ENCODE measurements around the gene NKD2.
"Not testable (repeated sequence)": the region's sequence is repeated elsewhere in the genome, so short reads cannot be mapped to it uniquely, and the experiment has no call there.

The NKD2 gene

GRCh38 chr5:1000329-1000728 is 8.3 kb upstream of the NKD2 start:
- DNase-seq (ENCODE audit: low spot score) = no peak

GRCh38 chr5:1000831-1001230 is 7.8 kb upstream of the NKD2 start:
- DNase-seq (ENCODE audit: low spot score) = not testable (repeated sequence)

DNA sequence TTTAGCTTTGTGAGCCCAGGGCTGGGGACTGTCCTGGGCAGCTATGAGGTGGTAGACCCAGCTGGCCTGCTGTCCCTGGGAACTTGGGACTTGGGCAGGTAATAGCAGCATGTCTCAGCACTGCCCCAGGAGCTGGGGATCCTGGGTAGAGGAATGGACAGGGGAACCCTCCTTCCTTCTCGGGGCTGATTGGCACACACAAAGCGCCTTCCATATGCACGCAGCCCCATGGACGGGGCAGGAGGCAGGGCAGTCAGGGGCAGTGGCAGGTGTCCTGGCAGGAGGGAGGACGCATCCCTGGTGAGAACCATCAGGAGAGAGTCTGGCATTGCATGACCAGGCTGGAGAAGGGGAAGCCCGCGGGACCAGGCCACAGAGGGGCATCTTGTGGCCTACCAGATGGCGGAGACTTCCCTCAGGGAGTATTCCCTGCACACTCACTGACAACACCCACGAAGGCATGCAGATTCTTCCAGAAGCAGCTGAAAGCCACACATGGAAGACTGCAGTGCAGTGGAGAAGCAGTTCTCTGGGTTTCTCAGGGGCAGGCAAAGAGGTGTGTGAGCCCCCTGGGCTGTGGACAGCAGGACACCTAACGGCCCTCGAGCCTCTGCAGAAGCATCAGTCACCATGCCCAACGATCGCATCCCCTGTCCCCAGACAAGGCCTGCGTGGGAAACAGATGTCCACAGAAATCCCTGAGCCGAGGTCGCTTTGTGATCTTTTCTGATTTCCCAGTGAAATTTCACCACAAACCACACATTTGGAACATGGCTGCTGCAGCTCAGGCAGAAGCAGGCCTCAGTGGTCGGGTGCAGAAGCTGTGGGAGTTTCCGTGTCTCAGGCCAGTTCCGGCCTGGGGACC is 7.0 kb upstream of the NKD2 start:
- DNase-seq (ENCODE audit: low spot score) = no peak

- no peak for DNase-seq (ENCODE audit: low spot score)
These were observed 6.4 kb upstream of the NKD2 start for GRCh38 chr5:1002271-1002546.

- DNase-seq (ENCODE audit: low spot score) = no peak
These were observed 5.8 kb upstream of the NKD2 start for GRCh38 chr5:1002836-1003235.

- DNase-seq (ENCODE audit: low spot score) = no peak
These were observed 5.2 kb upstream of the NKD2 start for GRCh38 chr5:1003296-1003937.

DNA sequence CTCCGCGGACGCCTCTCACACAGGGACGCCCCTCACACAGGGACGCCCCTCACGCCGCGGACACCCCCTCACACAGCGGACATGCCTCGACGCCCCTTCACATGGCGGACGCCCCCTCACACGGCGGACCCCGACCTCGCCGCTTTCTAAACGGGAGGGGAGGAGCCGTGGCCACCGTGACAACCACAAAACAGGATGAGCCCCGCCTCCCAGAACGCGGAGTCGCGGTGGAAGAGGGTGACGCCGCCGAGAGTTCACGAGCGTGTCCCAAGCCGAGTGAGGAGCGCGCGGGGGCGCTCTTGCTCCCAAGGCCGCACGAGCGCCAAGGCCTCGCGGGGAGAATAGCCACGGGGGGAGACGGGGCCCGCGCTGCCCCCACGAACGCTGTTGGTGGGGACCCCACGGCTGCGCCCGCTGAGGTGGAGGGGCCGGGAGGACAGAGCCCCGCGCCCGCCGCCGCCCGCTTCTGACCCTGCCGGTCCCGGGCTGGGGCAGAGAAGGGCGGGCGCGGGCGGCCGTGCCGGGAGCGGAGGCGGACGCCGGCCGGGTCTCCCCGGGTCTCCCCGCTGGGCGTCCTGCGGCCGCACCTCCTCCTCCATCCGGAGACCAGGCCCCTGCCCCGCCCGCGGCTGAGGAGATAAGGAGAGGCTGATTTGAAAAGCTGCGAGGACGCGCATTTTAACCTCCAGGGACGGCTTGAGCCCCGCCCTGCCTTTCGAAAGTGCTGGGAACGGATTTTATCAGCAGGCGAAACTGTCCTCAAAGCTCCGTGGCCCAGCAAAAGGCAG is 3.9 kb upstream of the NKD2 start:
- peak; percentile 62 for DNase-seq (ENCODE audit: low spot score)

GRCh38 chr5:1005249-1005851 is 3.3 kb upstream of the NKD2 start:
- no peak for DNase-seq (ENCODE audit: low spot score)

- no peak for DNase-seq (ENCODE audit: low spot score)
These were observed 2.5 kb upstream of the NKD2 start for GRCh38 chr5:1005904-1006655.

DNA sequence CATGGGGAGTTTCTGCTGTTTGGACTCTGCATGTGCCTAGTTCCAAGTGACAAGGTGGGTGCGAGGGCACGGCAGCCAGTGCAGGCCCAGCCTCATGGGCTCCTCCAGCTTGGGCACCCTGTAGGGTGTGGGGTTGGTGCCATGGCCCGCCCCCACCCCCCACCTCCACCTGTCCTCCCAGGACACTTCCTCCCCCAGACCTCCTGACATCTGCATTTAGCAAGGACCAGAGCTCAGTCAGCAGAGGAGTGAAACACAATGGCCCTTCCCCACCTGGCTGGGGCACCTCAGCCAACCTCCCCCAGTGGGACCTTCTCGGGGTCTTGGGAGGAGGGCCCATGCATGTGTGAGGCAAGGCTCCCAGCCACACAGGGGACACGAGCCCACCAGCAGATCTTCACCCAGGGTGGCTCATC is 1.9 kb upstream of the NKD2 start:
- DNase-seq (ENCODE audit: low spot score) = no peak

- no peak for DNase-seq (ENCODE audit: low spot score)
These were observed 1.4 kb upstream of the NKD2 start for GRCh38 chr5:1007221-1007680.

DNA sequence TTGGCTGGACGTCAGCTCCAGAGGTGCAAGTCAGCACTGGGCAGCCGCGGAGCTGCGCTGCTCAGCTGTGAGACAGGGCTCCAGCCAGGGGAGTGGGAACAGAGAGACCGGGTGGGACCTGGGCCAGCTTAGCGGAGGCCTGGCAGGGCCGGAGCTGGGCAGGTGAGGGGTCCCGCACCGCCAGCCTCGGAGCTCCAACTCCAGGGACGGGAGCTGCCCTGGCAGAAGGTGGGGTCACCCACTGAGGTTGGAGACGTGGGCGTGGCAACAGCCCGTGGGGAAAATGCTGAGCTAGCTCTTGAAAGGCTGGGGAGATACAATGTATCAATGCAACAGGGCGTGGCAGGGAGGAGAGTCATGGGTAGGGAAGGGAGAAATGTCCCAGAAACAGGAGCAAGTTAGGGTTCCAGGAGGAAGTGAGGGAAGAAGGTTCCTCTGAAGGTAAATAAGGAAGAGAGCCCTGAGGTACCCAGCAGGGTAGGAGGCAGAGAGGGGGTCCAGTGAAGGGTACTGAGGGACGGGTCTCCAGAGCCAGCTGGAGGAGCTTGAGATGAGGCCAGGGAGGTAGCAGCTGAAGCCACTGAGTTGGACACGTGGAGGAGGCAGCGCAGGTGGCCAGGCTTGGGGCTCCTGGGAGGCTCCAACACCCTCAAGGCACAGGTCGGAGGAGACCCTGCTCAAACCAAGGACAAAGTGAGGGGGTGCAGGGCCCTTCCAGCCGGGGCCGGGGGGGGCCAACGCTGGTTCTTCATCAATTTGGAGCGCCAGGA is 736 bp upstream of the NKD2 start:
- DNase-seq (ENCODE audit: low spot score) = no peak

DNA sequence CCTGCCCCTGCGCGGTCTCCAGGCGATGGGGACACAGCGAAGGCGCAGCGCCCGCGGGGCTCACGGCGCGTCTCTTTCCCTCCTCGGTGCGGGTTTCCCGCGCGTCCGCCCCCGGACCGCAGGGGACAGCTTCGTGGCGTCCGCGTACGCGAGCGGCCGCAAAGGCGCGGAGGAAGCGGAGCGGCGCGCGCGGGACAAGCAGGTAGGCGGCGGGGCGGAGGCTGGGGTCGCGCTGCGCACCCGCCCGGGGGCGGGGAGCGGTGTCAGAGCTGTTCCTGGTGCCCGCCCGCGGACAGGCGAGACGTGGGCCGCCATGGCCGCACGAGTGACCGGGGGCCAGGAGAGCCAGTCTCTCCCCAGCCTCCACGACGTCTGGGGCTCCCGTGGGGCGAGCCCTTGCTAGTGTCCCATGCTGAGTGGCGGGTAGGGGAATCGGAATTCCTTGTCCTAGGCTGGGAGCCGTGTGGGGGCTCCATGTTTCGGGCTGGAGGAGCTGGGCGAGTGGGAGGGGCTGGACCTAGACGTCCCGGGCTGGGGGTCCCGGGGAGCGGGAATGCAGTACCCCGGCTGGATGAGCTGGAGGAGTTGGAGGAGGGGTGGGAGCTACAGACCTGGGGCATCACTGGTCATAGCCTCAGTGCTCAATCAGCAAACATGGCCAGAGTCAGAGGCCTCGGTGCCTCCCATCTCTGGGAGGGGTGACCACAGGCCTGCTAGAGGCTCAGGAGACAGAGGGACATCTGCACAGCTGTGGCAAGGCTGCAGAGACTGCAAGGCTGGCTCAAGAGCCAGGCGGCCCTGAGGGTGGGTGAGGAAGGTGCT is 968 bp downstream of the NKD2 start:
- DNase-seq (ENCODE audit: low spot score) = no peak

DNA sequence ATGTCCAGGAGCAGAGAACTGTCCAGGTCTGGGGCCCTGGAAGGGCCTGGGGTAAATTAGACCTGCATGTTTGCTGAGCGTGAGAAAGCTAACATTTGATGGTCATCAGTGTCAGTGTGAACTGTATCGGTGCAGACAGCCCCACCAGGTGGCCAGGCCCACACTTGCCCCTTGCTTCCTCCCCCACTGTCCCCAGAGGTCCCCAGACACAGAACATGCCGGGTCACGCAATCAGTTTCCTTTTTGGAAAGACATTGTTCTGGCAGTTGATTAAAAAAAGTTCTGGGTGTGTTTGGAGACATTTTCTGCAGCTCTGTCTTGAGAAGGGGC is 1.5 kb downstream of the NKD2 start:
- no peak for DNase-seq (ENCODE audit: low spot score)

GRCh38 chr5:1010641-1011046 is 2.0 kb downstream of the NKD2 start:
- no peak for DNase-seq (ENCODE audit: low spot score)

DNA sequence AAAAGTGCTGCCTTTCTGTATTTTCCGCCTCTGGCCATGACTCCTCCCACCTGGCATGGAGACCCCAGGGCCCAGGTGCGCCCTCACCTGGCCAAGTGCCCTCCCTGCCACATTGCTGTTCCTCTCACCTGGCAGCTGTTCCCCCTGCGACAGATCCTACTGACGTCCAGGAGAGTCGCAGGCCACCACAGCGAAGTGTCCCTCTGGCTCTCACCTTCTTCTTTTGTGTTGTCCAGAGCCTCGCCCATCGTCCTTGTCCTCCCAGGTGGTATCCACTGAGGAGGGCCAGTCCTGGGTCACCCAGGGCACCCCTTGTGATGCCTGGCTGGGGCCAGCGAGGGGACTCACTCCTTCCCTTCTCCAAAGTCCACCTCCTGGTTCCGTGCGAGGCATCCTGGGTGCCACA is 2.6 kb downstream of the NKD2 start:
- DNase-seq (ENCODE audit: low spot score) = no peak

GRCh38 chr5:1011741-1012312 is 3.2 kb downstream of the NKD2 start:
- no peak for DNase-seq (ENCODE audit: low spot score)

DNA sequence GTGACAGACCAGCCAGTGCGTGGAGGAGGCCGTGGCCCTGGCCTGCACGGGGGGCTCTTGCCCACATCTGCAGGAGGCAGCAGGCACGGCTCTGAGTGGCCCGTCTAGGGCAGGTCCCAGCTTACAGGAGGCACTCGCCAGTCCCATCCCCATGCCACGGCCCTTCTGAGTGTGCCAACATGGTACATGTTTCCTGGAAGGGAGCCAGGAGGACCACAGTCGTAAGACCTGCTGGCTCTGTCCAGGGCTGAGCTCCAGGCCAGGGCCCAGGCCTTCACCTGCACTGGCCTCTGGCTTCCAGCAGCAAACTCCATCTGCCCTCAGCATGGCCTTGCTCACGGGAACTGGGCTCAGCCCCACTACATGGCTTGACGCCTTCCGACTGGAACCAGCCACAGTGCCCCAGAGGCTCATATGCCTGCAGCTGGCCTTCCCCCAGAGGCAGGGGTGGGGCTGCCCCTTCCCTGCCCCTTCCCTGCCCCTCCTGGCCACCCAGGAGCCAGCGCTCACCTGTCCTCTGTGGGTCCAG is 3.8 kb downstream of the NKD2 start:
- no peak for DNase-seq (ENCODE audit: low spot score)

DNA sequence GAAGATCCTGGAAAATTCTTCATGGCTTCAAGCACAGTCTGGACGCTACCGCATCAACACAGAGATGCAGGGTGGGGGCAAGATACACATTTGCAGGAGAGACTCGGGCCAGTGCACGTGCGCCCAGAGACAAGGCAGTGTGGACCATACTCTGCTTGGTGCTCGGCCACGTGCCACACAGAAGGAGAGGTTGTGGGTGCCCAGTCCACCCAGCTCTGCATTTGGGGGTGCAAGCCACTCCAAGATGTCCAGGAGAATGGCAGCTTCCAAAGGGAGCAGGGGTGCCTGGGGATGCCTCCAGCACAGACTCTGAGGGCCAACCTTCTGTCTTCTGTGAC is 4.3 kb downstream of the NKD2 start:
- no peak for DNase-seq (ENCODE audit: low spot score)
